Dendritic cell treated with granulocyte-macrophage colony-stimulating factor and Interleukin-4, amounts not matched to agents 40 ng/mL and 50 ng/mL, for 4 days (primary cell): Measurements from ENCODE around the gene TNFRSF18.

Source experiments
- H3K27ac Mint-ChIP-seq: one replicate; pipeline ENCODE4 v1.8.0; 2022; ENCODE audit warnings: mild to moderate bottlenecking, mixed read lengths
- H3K27me3 Mint-ChIP-seq: one replicate; pipeline ENCODE4 v1.8.0; 2022; ENCODE audit warnings: mild to moderate bottlenecking, mixed read lengths
- H3K36me3 Mint-ChIP-seq: one replicate; pipeline ENCODE4 v1.8.0; 2022; ENCODE audit warnings: low read depth, mixed read lengths
- H3K4me1 Mint-ChIP-seq: one replicate; pipeline ENCODE4 v1.8.0; 2022; ENCODE audit warnings: low read depth, mixed read lengths
- H3K4me3 Mint-ChIP-seq: one replicate; pipeline ENCODE4 v1.8.0; 2022; ENCODE audit warnings: mild to moderate bottlenecking, moderate library complexity, mixed read lengths
- H3K9me3 Mint-ChIP-seq: one replicate; pipeline ENCODE4 v1.8.0; 2022; ENCODE audit warnings: mixed read lengths
- intact Hi-C: fragments of 100-400 bp; cut with micrococcal nuclease; formaldehyde crosslinking; loops from one replicate; pipeline ENCODE4 v1.15.0; 2022

The TNFRSF18 gene

GRCh38 chr1:1215881-1216605 lies 9.7 kb upstream of the TNFRSF18 start:
- Mint-ChIP-seq H3K4me1 (peaks cover 28% of the 10 kb centered on the region), H3K27ac (no peak overlapping the region), H3K27me3 (peaks cover 27% of the 10 kb centered on the region), H3K4me3 (no peak overlapping the region), H3K9me3 (no peaks in the 10 kb centered on the region), H3K36me3 (peaks cover 67% of the 10 kb centered on the region)
- intact Hi-C loops: no loop called here

GRCh38 chr1:1215080-1215676 lies 8.8 kb upstream of the TNFRSF18 start:
- H3K27ac Mint-ChIP-seq: no peak overlapping the region
- peaks cover 32% of the 10 kb centered on the region for H3K4me1 Mint-ChIP-seq
- no peaks in the 10 kb centered on the region for H3K9me3 Mint-ChIP-seq
- H3K4me3 Mint-ChIP-seq: no peak overlapping the region
- peaks cover 61% of the 10 kb centered on the region for H3K36me3 Mint-ChIP-seq
- H3K27me3 Mint-ChIP-seq: peaks cover 33% of the 10 kb centered on the region
- intact Hi-C loops: no loop called here

GRCh38 chr1:1213345-1214265 lies 7.2 kb upstream of the TNFRSF18 start, which contains the start of gene TNFRSF4:
Gene TNFRSF4 (minus strand): TSS chr1:1214153. CDS start chr1:1214127, 26 bp downstream.
- Mint-ChIP-seq H3K9me3 (no peaks in the 10 kb centered on the region), H3K36me3 (peaks cover 46% of the 10 kb centered on the region), H3K27me3 (peaks cover 46% of the 10 kb centered on the region), H3K4me1 (peaks cover 40% of the 10 kb centered on the region), H3K4me3 (peak within 1 kb of the TSS; percentile 54), H3K27ac (no peak within 1 kb of the TSS)
- intact Hi-C loops: no loop called here

GRCh38 chr1:1212780-1213344 lies 6.5 kb upstream of the TNFRSF18 start:
- Mint-ChIP-seq H3K27me3 (peaks cover 51% of the 10 kb centered on the region), H3K36me3 (peaks cover 38% of the 10 kb centered on the region), H3K9me3 (no peaks in the 10 kb centered on the region), H3K4me1 (peaks cover 47% of the 10 kb centered on the region), H3K4me3 (peak overlapping the region; percentile 54), H3K27ac (no peak overlapping the region)
- intact Hi-C loops: no loop called here

GRCh38 chr1:1211541-1212441 lies 5.4 kb upstream of the TNFRSF18 start:
- intact Hi-C loops: no loop called here
- no peaks in the 10 kb centered on the region for H3K9me3 Mint-ChIP-seq
- H3K27me3 Mint-ChIP-seq: peaks cover 62% of the 10 kb centered on the region
- peaks cover 55% of the 10 kb centered on the region for H3K4me1 Mint-ChIP-seq
- peak overlapping the region; percentile 60 for H3K4me3 Mint-ChIP-seq
- peaks cover 28% of the 10 kb centered on the region for H3K36me3 Mint-ChIP-seq
- H3K27ac Mint-ChIP-seq: no peak overlapping the region

DNA sequence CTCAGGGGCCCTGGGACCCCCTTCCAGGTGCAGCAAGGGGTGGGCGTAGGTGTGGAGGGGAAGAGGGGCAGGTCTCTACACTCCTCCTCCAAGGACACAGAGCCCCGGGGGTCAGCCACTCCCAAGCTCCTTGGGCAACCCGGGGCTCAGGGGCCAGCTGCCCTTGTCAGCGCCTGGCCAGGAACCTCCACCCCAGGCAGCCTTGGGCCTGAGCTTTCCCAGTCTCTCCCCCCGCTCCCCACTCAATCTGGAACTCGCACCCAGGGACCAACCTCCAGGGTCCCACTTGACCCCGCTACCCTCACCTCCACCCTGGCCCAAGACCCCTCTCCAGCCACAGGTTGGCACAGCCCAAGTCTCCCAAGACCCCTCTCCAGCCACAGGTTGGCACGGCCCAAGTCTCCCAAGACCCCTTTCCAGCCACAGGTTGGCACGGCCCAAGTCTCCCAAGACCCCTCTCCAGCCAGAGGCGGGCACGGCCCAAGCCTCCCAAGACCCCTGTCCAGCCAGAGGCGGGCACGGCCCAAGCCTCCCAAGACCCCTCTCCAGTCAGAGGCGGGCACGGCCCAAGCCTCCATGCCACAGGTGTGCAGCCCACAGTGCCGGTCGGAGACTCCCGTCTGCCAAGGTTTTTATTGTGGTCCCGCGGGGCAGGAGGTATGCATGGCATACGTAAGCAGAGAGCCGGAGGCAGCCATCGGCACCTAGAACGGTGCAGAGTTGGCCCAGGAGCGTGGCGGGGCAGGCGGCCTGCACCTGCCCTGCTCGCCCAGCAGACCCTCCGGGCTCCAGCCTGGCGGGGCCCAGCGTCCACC lies 4.5 kb upstream of the TNFRSF18 start:
- Mint-ChIP-seq H3K9me3 (no peaks in the 10 kb centered on the region), H3K4me3 (no peak overlapping the region), H3K27ac (no peak overlapping the region), H3K4me1 (peaks cover 56% of the 10 kb centered on the region), H3K36me3 (peaks cover 19% of the 10 kb centered on the region), H3K27me3 (peaks cover 70% of the 10 kb centered on the region)
- intact Hi-C loops: no loop called here

- peak overlapping the region; percentile 33 for H3K4me3 Mint-ChIP-seq
- intact Hi-C loops: no loop called here
- H3K27ac Mint-ChIP-seq: peak overlapping the region; percentile 37
- peaks cover 81% of the 10 kb centered on the region for H3K27me3 Mint-ChIP-seq
- H3K36me3 Mint-ChIP-seq: peaks cover 7% of the 10 kb centered on the region
- H3K4me1 Mint-ChIP-seq: peaks cover 49% of the 10 kb centered on the region
- H3K9me3 Mint-ChIP-seq: no peaks in the 10 kb centered on the region
Measured at GRCh38 chr1:1208713-1209433, 2.5 kb upstream of the TNFRSF18 start.

DNA sequence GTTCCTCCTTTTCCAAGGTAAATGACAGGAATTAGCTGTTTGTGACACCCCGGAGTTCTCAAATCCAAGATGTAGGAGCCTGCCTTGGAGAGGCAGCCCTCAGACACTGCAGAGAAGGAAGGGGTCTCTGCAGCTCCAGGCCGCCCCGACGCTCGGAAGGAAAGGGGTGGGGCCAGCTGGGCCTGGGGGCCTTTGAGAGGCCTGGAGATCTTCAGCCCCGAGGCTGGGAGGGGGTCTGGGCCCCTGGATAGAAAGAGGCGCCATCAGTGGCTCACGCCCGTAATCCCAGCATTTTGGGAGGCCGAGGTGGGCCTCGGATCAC lies 1.1 kb upstream of the TNFRSF18 start:
- Mint-ChIP-seq H3K9me3 (no peaks in the 10 kb centered on the region), H3K4me3 (no peak overlapping the region), H3K4me1 (peaks cover 49% of the 10 kb centered on the region), H3K27ac (no peak overlapping the region), H3K27me3 (peaks cover 85% of the 10 kb centered on the region), H3K36me3 (peaks cover 7% of the 10 kb centered on the region)
- intact Hi-C loops: no loop called here

DNA sequence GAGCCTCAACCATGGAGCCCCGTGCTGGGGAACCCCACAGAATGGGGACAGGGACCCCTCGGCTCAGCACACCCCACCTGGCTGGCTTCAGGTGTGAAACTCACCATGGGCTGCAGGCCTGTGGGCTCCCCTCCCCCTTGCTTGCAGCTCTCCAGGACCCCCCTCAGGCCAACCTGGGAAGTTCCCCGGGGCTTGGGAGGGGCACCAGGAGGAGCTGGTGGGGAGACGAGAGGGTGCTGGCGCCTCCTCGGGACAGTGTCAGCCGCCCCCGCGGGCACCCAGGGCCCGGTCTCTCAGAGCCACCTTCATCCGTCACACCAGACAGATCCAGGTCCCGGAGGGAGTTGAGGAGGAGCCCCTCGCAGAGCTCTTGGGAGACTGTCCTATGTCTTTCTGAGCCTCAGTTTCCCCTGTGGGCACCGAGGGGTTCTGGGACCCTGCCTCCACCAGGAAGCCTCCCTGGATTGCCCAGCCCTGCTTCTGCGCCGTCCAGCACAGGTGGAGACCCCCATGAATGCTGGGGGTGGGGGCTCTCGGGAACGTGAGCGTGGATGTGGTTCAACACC lies 657 bp upstream of the TNFRSF18 start:
- Mint-ChIP-seq H3K4me1 (peaks cover 49% of the 10 kb centered on the region), H3K9me3 (no peaks in the 10 kb centered on the region), H3K27ac (no peak overlapping the region), H3K36me3 (peaks cover 7% of the 10 kb centered on the region), H3K4me3 (no peak overlapping the region), H3K27me3 (peaks cover 81% of the 10 kb centered on the region)
- intact Hi-C loops: no loop called here

DNA sequence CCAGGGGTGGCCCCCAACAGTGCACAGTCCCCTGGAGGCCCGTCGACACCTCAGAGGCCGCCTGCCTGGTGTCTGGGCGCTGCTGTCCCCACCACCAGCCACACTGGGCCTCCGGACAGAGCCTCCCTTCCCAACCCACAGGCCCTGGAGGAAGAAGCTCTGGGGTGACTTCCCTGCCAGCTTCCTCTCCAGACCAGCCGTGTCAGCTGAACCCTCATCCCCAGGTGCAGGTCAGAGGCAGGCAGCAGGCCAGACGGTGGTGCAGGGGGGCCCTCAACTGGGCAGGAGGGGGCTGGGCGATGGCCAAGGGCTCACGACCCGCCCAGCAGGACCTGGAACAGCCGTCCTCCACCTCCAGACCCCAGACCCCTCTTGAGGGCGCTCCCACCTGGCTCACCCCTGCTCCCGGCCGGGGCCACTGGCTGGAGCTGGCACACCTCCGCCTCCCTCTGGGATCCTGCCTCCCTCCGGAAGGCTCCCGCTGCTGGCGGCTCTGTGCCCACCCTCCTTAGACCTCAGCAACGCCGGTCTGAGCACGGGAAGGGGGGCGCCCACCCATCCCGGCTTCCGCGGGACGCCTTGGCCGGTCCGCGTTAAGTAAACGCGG lies 520 bp downstream of the TNFRSF18 start:
- Mint-ChIP-seq H3K36me3 (peaks cover 1% of the 10 kb centered on the region), H3K4me1 (peaks cover 44% of the 10 kb centered on the region), H3K27me3 (peaks cover 73% of the 10 kb centered on the region), H3K27ac (no peak overlapping the region), H3K9me3 (no peaks in the 10 kb centered on the region), H3K4me3 (peak overlapping the region; percentile 56)
- intact Hi-C loops: no loop called here

DNA sequence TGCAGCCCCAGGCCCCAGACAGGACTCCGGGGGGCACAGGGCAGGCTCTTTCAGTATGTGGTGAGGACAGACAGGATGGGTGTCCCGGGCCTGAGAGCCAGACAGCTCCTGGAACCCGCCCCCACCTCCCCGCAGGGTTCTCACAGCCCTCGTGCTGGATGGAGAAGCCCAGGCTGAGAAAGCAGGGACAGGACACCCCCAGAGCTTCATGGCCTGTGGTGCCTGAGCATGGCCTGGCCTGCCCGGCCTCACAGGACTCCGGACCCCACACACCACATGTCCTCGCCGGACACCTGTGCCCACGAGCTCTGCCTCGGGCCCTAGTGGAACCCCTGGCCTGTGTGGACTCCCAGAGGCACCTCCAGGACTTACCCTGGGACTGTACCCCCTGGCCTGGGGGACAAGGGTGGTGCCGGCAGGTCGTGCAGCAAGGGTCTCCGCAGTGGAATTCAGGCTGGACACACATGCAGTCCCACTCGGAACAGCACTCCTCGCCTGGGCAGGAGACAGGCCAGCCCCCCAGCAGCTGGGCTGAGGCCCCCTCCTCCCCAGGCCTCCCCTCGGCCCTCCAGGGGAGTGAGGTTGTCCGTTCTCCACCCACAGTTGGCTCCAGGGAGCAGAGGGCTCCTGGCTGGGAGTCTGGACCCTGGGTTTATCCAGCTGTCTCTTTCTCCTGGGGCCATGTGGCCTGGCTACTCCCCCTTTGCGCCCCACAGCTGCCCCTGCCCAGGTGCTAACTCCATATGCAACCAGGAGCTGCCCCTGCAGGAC lies 1.2 kb downstream of the TNFRSF18 start:
- H3K36me3 Mint-ChIP-seq: no peaks in the 10 kb centered on the region
- intact Hi-C loops: no loop called here
- H3K27ac Mint-ChIP-seq: no peak overlapping the region
- H3K4me3 Mint-ChIP-seq: peak overlapping the region; percentile 56
- peaks cover 47% of the 10 kb centered on the region for H3K4me1 Mint-ChIP-seq
- H3K9me3 Mint-ChIP-seq: no peaks in the 10 kb centered on the region
- peaks cover 75% of the 10 kb centered on the region for H3K27me3 Mint-ChIP-seq
